K562 (cell line): ENCODE data around the gene CASKIN2. TPM values are rescaled to one million over a fixed set of nuclear protein-coding genes. Genes with fewer than 3 reads are reported as not detected.

ENCODE experiments used
- ATAC-seq: fragments of 200-7000 bp; cut with Tn5 transposase; 3 replicates; pipeline ENCODE4 v1.9.1; 2020; ENCODE audit warnings: moderate library complexity
- BruUV-seq: library from RNA; stranded (reverse); fragments of 400-500 nt; replicated peaks from 2 replicates; lab custom pipeline; 2021; lab: Mats Ljungman, UMichigan
- CTCF ChIA-PET: fragments of 300-600 bp; formaldehyde crosslinking; extraction: SDS; loops from one replicate; lab custom pipeline; 2021; ENCODE audit warnings: low intra/inter-chr PET ratio; lab: Yijun Ruan, JAX
- POLR2A ChIA-PET: fragments of 300-600, 350-650 bp; sonication (Branson Sonifier 250); formaldehyde crosslinking; extraction: SDS; loops from one replicate; lab custom pipeline; 2021; ENCODE audit warnings: antibody characterized with exemption, inconsistent platforms; lab: Yijun Ruan, JAX
- DNase-seq, 4 experiments: peaks; one replicate each; pipeline versions ENCODE4 v3.0.0 to v3.0.0-alpha.2; 2011 to 2018; ENCODE audit warnings: low spot score in 3 of 4, mixed read lengths in 3 of 4; ENCODE audit errors: extremely low read depth in 1 of 4
- FAIRE-seq: peaks from 2 replicates; lab custom pipeline; 2011; peaks lifted over from hg19 to GRCh38; lab: Jason Lieb, UNC
- H2AFZ ChIP-seq: 2 replicates; pipeline ENCODE4 v1.6.0; 2011; ENCODE audit warnings: low read depth, low read length, control low read depth, inconsistent platforms
- H3K27ac ChIP-seq: fragments of 200-600 bp; 3 replicates; pipeline ENCODE4 v1.8.0; 2011; ENCODE audit warnings: low read depth, mild to moderate bottlenecking, control low read depth, inconsistent platforms, low read length, moderate library complexity, mixed read lengths; ENCODE audit errors: extremely low read depth
- H3K27me3 ChIP-seq, 2 experiments: fragments of 300-600 bp in 1 of 2; 2 replicates in 1 of 2; 3 replicates in 1 of 2; pipeline versions ENCODE4 v1.6.0 to v1.8.0; 2011; ENCODE audit warnings: inconsistent platforms in 2 of 2, low read length in 2 of 2, mild to moderate bottlenecking in 1 of 2, mixed read lengths in 1 of 2, moderate library complexity in 1 of 2; ENCODE audit not compliant: control insufficient read depth in 2 of 2, insufficient read depth in 2 of 2
- H3K36me3 ChIP-seq: fragments of 300-600 bp; 3 replicates; pipeline ENCODE4 v1.8.0; 2011; ENCODE audit warnings: mild to moderate bottlenecking, low read length, inconsistent platforms; ENCODE audit not compliant: control insufficient read depth, insufficient read depth
- H3K4me1 ChIP-seq, 2 experiments: fragments of 200-600 bp in 1 of 2; replicated peaks in 1 of 2; 2 replicates in 1 of 2; 3 replicates in 1 of 2; pipeline versions ENCODE4 v1.5.1 to v1.8.0; 2011; ENCODE audit warnings: inconsistent platforms in 2 of 2, low read length in 2 of 2, mild to moderate bottlenecking in 1 of 2, mixed read lengths in 1 of 2, moderate library complexity in 1 of 2; ENCODE audit not compliant: control insufficient read depth in 2 of 2, insufficient read depth in 2 of 2
- H3K4me2 ChIP-seq: 2 replicates; pipeline ENCODE4 v1.6.1; 2011; ENCODE audit warnings: low read length, control low read depth, inconsistent platforms, mixed read lengths; ENCODE audit not compliant: insufficient read depth
- H3K4me3 ChIP-seq: fragments of 200-600 bp; sonication (generic), shearing (Covaris generic); 2 replicates; pipeline ENCODE4 v1.5.1; 2016; ENCODE audit warnings: control low read depth, inconsistent platforms
- H3K79me2 ChIP-seq: fragments of 200-600 bp; 3 replicates; pipeline ENCODE4 v1.8.0; 2011; ENCODE audit warnings: low read length, inconsistent platforms; ENCODE audit not compliant: control insufficient read depth, insufficient read depth
- H3K9ac ChIP-seq, 2 experiments: 2 replicates each; pipeline versions ENCODE4 v1.6.0 to v1.6.1; 2011; ENCODE audit warnings: low read depth in 2 of 2, low read length in 2 of 2, control low read depth in 1 of 2, inconsistent platforms in 1 of 2, mild to moderate bottlenecking in 1 of 2, mixed read lengths in 1 of 2; ENCODE audit not compliant: insufficient read depth in 1 of 2
- H3K9me1 ChIP-seq: one replicate; pipeline ENCODE4 v1.6.0; 2011; ENCODE audit warnings: inconsistent platforms, mild to moderate bottlenecking, low read length, moderate library complexity; ENCODE audit not compliant: control insufficient read depth, insufficient read depth
- H3K9me3 ChIP-seq: replicated peaks from 2 replicates; pipeline ENCODE4 v1.5.1; 2011; ENCODE audit warnings: low read depth, low read length, inconsistent platforms; ENCODE audit not compliant: control insufficient read depth, insufficient read depth
- H4K20me1 ChIP-seq: replicated peaks from 2 replicates; pipeline ENCODE4 v1.6.1; 2011; ENCODE audit warnings: low read length, inconsistent platforms, mixed read lengths; ENCODE audit not compliant: control insufficient read depth, insufficient read depth
- CBX3 ChIP-seq, 2 experiments: IDR thresholded peaks; 1 replicate in 1 of 2; 2 replicates in 1 of 2; pipeline ENCODE4 v1.6.1; 2012; ENCODE audit warnings: inconsistent platforms in 2 of 2, low read length in 2 of 2, borderline replicate concordance in 1 of 2, control low read depth in 1 of 2
- CREB5 ChIP-seq: fragments of 250-450 bp; sonication (Bioruptor Pico); IDR thresholded peaks from 2 replicates; pipeline ENCODE4 v1.5.0; 2020; ENCODE audit warnings: mild to moderate bottlenecking
- CREBBP ChIP-seq: IDR thresholded peaks from one replicate; pipeline ENCODE4 v1.6.1; 2012; ENCODE audit warnings: low read depth, mild to moderate bottlenecking, control low read depth, inconsistent platforms, low read length
- RUNX1 ChIP-seq: sonication (generic); IDR thresholded peaks from 2 replicates; pipeline ENCODE4 v1.6.1; 2016; ENCODE audit warnings: antibody characterized with exemption, low read depth
- TFAM ChIP-seq: fragments of 250-450 bp; sonication (Bioruptor Pico); conservative IDR thresholded peaks from 2 replicates; pipeline ENCODE4 v1.5.0; 2021; ENCODE audit warnings: mild to moderate bottlenecking, moderate library complexity
- YY1 ChIP-seq, 3 experiments: IDR thresholded peaks; 2 replicates each; pipeline ENCODE4 v1.6.1; 2011; ENCODE audit warnings: low read length in 2 of 3, mild to moderate bottlenecking in 2 of 3, moderate library complexity in 2 of 3, borderline replicate concordance in 1 of 3, control low read depth in 1 of 3, low read depth in 1 of 3; ENCODE audit not compliant: insufficient read depth in 3 of 3, insufficient replicate concordance in 2 of 3, control insufficient read depth in 1 of 3, insufficient read length in 1 of 3; ENCODE audit errors: extremely low read depth in 1 of 3
- ZC3H11A ChIP-seq: IDR thresholded peaks from 2 replicates; pipeline ENCODE4 v1.6.1; 2012; ENCODE audit warnings: low read depth, low read length, improper control_type of control experiment
- ZNF3 ChIP-seq: fragments of 250-450 bp; sonication (Bioruptor Pico); IDR thresholded peaks from 2 replicates; pipeline ENCODE4 v1.5.0; 2021; ENCODE audit warnings: mild to moderate bottlenecking, moderate library complexity
- WGBS: fragments of 100-300 bp; shearing (Covaris generic); methylation state at CpG from one replicate; pipeline ENCODE4 v1.1.6; 2016; ENCODE audit warnings: low coverage, mixed read lengths; ENCODE audit not compliant: insufficient coverage; ENCODE audit errors: missing lambda C conversion rate; 5-methylcytosine and 5-hydroxymethylcytosine counted together
- in situ Hi-C: fragments of 300-500 bp; cut with MboI; formaldehyde crosslinking; loops from 4 replicates; pipeline ENCODE4 v1.15.0; 2018; ENCODE audit warnings: inconsistent platforms, mixed read lengths
- intact Hi-C: fragments of 100-400 bp; cut with micrococcal nuclease; formaldehyde crosslinking; loops from 2 replicates; pipeline ENCODE4 v1.14.2; 2022
- polyA plus RNA-seq, 8 experiments: library from polyadenylated mRNA; depleted of rRNA in 4 of 8; stranded (reverse) in 5 of 8; unstranded in 3 of 8; fragments of >200 nt; fragmentation: Nextera tagmentation in 2 of 8; fragmentation: Illumina TruSeq in 1 of 8; extraction: Ambion mirVana in 2 of 8; extraction: Trizol in 1 of 8; gene quantifications; 2 replicates each; pipeline versions ENCODE4 v1.2.1 to v1.2.3, GENCODE V29; 2011 to 2014; ENCODE audit warnings: inconsistent platforms in 1 of 8, missing spikeins in 1 of 8
- total RNA-seq, 7 experiments: library from RNA; depleted of rRNA in 6 of 7; stranded (reverse); fragments of >200 nt in 6 of 7; fragmentation: Illumina TruSeq in 2 of 7; extraction: Trizol in 2 of 7; gene quantifications; 2 replicates each; pipeline versions ENCODE4 v1.2.1 to v1.2.3, GENCODE V29; 2011 to 2021; ENCODE audit warnings: low replicate concordance in 1 of 7

CASKIN2 gene
- total and polyA plus RNA-seq, 9 of the 15 experiments (the other 6 are each of a cell fraction or from before 2014, with no cell fraction given) = 0.01 to 12.2 (median 2.1) TPM

GRCh38 chr17:75486951-75487350 is 28.4 kb downstream of the CASKIN2 start:
- H4K20me1 ChIP-seq = peaks cover 10% of the 10 kb centered on the region; the same call in 1 of the 2 replicates
- 82% methylated on average over 5 of the region's 5 CpGs for WGBS
- no peaks in the 10 kb centered on the region for H3K27me3 ChIP-seq
- ATAC-seq (no peak), FAIRE-seq (no peak), DNase-seq (no peak)
- no peak overlapping the region for H3K27ac ChIP-seq
- H3K9ac ChIP-seq = no peak overlapping the region; a peak in 1 of 4 replicates
- BruUV-seq = no TSS peak
- H3K9me3 ChIP-seq = no peaks in the 10 kb centered on the region
- no peak overlapping the region for H3K4me2 ChIP-seq
- 0 out of 3 replicates have a peak, but pooled peaks cover 4% of the 10 kb centered on the region for H3K36me3 ChIP-seq
- no peak overlapping the region for H3K4me3 ChIP-seq
- POLR2A ChIA-PET = interaction anchor here (0.6 kb wide), 2 partner anchors 10 to 12 kb away, joined by 3 read pairs; no protein-coding TSS in a partner anchor
- H2AFZ ChIP-seq = no peak overlapping the region
- H3K4me1 ChIP-seq = peaks cover 11 to 31% of the 10 kb centered on the region in 2 experiments; a peak in 4 of 5 replicates
- H3K79me2 ChIP-seq = 0 out of 3 replicates have a peak, but pooled peaks cover 2% of the 10 kb centered on the region
- in situ Hi-C loops = no loop called here
- TF ChIP-seq CREB5 (CRISPR knock-in tag) (no peak), ZC3H11A (no peak), TFAM (CRISPR knock-in tag) (no peak), ZNF3 (CRISPR knock-in tag) (no peak), CBX3 (IDR thresholded peaks at IDR 0.05; ENCODE audit: borderline replicate concordance in 1 of 2, low read length in 2 of 2) (no peak), YY1 (IDR thresholded peaks at IDR 0.05; ENCODE audit: borderline replicate concordance in 1 of 3, control insufficient read depth in 1 of 3, extremely low read depth in 1 of 3, insufficient read depth in 3 of 3, insufficient read length in 1 of 3, insufficient replicate concordance in 2 of 3, low read depth in 1 of 3, low read length in 2 of 3) (no peak), CREBBP (no peak), RUNX1 (no peak)
- intact Hi-C loops = loop anchor here (2.0 kb wide), 1 partner anchor 60 kb away; no protein-coding TSS in a partner anchor
- CTCF ChIA-PET = interaction anchor here (1.1 to 2.3 kb wide), 2 partner anchors 60 to 216 kb away, joined by 3 to 20 read pairs; partner anchors contain the start of gene MIF4GD
- no peaks in the 10 kb centered on the region for H3K9me1 ChIP-seq
